DOHH2 (cell line): Measurements from ENCODE around the gene AUTS2.

Source experiments
- H3F3A ChIP-seq: fragments of 200-600 bp; sonication (generic), shearing (Covaris generic); 2 replicates; pipeline ENCODE4 v1.6.0; 2016; ENCODE audit warnings: antibody characterized with exemption, mild to moderate bottlenecking; ENCODE audit not compliant: control insufficient read depth, insufficient read depth
- H3K27ac ChIP-seq: fragments of 200-600 bp; sonication (generic); 2 replicates; pipeline ENCODE4 v1.5.1; 2014; ENCODE audit warnings: low read depth, mild to moderate bottlenecking, low read length, moderate library complexity
- H3K27me3 ChIP-seq: fragments of 200-600 bp; sonication (generic); 2 replicates; pipeline ENCODE4 v1.6.1; 2014; ENCODE audit warnings: mild to moderate bottlenecking, low read length, mixed read lengths; ENCODE audit not compliant: control insufficient read depth
- H3K36me3 ChIP-seq: fragments of 200-600 bp; sonication (generic); 2 replicates; pipeline ENCODE4 v1.6.1; 2014; ENCODE audit warnings: mild to moderate bottlenecking, low read length, moderate library complexity, mixed read lengths; ENCODE audit not compliant: control insufficient read depth
- H3K4me1 ChIP-seq: fragments of 200-600 bp; sonication (generic); 2 replicates; pipeline ENCODE4 v1.6.1; 2014; ENCODE audit warnings: mild to moderate bottlenecking, low read length, mixed read lengths; ENCODE audit not compliant: control insufficient read depth
- H3K4me2 ChIP-seq: fragments of 200-600 bp; sonication (generic); 2 replicates; pipeline ENCODE4 v1.6.0; 2014; ENCODE audit warnings: mild to moderate bottlenecking, low read length, moderate library complexity
- H3K4me3 ChIP-seq: fragments of 200-600 bp; sonication (generic); 2 replicates; pipeline ENCODE4 v1.5.1; 2014; ENCODE audit warnings: mild to moderate bottlenecking, low read length, mixed read lengths
- H3K79me2 ChIP-seq: fragments of 200-600 bp; sonication (generic); 2 replicates; pipeline ENCODE4 v1.6.1; 2014; ENCODE audit warnings: mild to moderate bottlenecking, low read length, mixed read lengths; ENCODE audit not compliant: control insufficient read depth
- H3K9me2 ChIP-seq: fragments of 200-600 bp; sonication (generic); replicated peaks from 2 replicates; pipeline ENCODE4 v1.6.1; 2014; ENCODE audit warnings: mild to moderate bottlenecking, low read length, mixed read lengths; ENCODE audit not compliant: control insufficient read depth
- H3K9me3 ChIP-seq: fragments of 200-600 bp; sonication (generic); 2 replicates; pipeline ENCODE4 v1.6.1; 2014; ENCODE audit warnings: antibody characterized with exemption, low read length, mixed read lengths; ENCODE audit not compliant: control insufficient read depth, insufficient read depth
- H4K20me1 ChIP-seq: fragments of 200-600 bp; sonication (generic); 2 replicates; pipeline ENCODE4 v1.6.0; 2014; ENCODE audit warnings: low read depth, mild to moderate bottlenecking, antibody characterized with exemption, low read length, moderate library complexity; ENCODE audit not compliant: control insufficient read depth, insufficient read depth
- EZH2phosphoT487 ChIP-seq: fragments of 200-600 bp; sonication (generic); IDR thresholded peaks from 2 replicates; pipeline ENCODE4 v1.6.1; 2017; ENCODE audit warnings: borderline replicate concordance, mild to moderate bottlenecking, antibody characterized with exemption, low read length, moderate library complexity, mixed read lengths
- TF ChIP-seq, protein P1 (sequence below): fragments of 200-600 bp; sonication (generic); IDR thresholded peaks from one replicate; pipeline ENCODE4 v1.5.1; 2014; ENCODE audit warnings: antibody characterized with exemption, mild to moderate bottlenecking, low read depth, low read length; ENCODE audit not compliant: poor library complexity, severe bottlenecking

The AUTS2 gene

GRCh38 chr7:70344726-70345125 is 746.5 kb downstream of the AUTS2 start:
- Histone ChIP-seq H3K4me1 (peaks cover 17% of the 10 kb centered on the region), H3K4me3 (no peak overlapping the region), H3K9me2 (no peaks in the 10 kb centered on the region), H3K79me2 (no peaks in the 10 kb centered on the region), H3K9me3 (no peaks in the 10 kb centered on the region), H3K27ac (no peak overlapping the region), H3K36me3 (no peaks in the 10 kb centered on the region), H3K4me2 (no peak overlapping the region), H4K20me1 (no peaks in the 10 kb centered on the region), H3K27me3 (no peaks in the 10 kb centered on the region), H3F3A (no peaks in the 10 kb centered on the region)
- TF ChIP-seq EZH2phosphoT487 = no peak
- TF ChIP-seq, protein P1, sequence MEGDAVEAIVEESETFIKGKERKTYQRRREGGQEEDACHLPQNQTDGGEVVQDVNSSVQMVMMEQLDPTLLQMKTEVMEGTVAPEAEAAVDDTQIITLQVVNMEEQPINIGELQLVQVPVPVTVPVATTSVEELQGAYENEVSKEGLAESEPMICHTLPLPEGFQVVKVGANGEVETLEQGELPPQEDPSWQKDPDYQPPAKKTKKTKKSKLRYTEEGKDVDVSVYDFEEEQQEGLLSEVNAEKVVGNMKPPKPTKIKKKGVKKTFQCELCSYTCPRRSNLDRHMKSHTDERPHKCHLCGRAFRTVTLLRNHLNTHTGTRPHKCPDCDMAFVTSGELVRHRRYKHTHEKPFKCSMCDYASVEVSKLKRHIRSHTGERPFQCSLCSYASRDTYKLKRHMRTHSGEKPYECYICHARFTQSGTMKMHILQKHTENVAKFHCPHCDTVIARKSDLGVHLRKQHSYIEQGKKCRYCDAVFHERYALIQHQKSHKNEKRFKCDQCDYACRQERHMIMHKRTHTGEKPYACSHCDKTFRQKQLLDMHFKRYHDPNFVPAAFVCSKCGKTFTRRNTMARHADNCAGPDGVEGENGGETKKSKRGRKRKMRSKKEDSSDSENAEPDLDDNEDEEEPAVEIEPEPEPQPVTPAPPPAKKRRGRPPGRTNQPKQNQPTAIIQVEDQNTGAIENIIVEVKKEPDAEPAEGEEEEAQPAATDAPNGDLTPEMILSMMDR = no peak

DNA sequence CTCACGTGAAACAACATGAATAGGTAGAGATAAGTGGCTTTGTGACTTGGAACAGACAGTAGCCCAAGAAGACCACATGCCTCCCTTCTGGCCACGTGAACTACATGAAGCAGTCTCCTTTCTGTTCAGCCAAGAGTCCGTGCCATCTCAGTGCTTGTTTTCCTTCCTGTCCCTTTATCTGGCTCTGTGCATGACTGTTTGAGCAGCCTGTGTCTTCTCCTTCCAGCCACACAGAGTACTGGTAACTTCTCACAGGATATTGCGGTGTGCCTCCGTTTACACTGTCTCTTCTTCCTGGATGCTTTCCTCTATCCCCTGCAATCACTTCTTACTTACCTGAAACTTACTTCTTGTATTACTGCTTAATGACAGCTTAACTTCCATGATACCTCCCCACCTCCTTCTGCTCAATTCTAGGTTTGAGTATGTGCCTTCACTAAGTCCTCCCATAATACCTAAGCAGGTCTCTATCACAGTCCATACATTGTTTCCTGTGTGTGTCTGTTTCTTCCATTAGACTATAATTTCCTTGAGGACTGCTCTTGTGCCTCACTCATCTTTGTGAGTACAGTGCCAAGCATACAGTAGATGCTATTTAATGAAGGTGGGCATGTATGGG is 748.7 kb downstream of the AUTS2 start:
- TF ChIP-seq, protein P1 = no peak
- no peak for TF ChIP-seq EZH2phosphoT487
- Histone ChIP-seq H3F3A (no peaks in the 10 kb centered on the region), H3K4me1 (peaks cover 17% of the 10 kb centered on the region), H3K27ac (no peak overlapping the region), H4K20me1 (no peaks in the 10 kb centered on the region), H3K9me3 (no peaks in the 10 kb centered on the region), H3K4me3 (no peak overlapping the region), H3K79me2 (no peaks in the 10 kb centered on the region), H3K27me3 (no peaks in the 10 kb centered on the region), H3K36me3 (no peaks in the 10 kb centered on the region), H3K4me2 (no peak overlapping the region), H3K9me2 (no peaks in the 10 kb centered on the region)

- Histone ChIP-seq H4K20me1 (no peaks in the 10 kb centered on the region), H3K9me3 (no peaks in the 10 kb centered on the region), H3K4me1 (peaks cover 17% of the 10 kb centered on the region), H3K4me2 (peak overlapping the region; percentile 22), H3K4me3 (no peak overlapping the region), H3K27ac (no peak overlapping the region), H3K27me3 (no peaks in the 10 kb centered on the region), H3K79me2 (no peaks in the 10 kb centered on the region), H3K9me2 (no peaks in the 10 kb centered on the region), H3K36me3 (no peaks in the 10 kb centered on the region), H3F3A (no peaks in the 10 kb centered on the region)
- TF ChIP-seq, protein P1 = no peak
- TF ChIP-seq EZH2phosphoT487 = no peak
Observed at GRCh38 chr7:70347463-70348254, 749.4 kb downstream of the AUTS2 start.
